ENCODE data around the gene DPYSL5.

DNA sequence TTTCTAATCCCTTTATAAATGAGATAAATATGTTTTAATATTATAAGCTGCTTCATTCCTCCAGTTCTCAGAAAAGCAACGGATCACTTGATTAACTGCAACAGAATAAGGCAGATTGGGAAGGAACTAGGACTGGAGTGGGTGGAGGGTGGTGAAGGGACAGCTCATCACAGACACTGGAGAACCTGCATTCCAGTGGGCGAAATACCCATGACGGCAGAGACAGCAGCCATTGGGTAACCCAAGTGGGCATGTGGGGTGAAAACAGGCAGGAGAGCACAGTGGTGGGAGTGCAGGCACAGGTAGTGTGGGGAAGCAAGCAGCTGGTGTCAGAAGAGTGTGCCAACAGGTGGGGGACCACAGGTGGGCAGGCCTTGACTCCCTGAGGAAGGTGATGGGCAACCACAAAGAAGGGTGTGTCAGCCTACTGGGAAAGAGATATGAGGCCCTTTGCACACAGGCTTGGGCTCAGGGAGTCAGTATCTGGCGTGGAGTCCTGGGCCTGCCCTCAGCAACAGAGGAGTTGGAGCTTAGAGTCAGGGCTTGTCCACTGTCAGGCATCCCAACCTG, 27.2 kb downstream of the DPYSL5 start:
- TF ChIP-seq, protein P1, sequence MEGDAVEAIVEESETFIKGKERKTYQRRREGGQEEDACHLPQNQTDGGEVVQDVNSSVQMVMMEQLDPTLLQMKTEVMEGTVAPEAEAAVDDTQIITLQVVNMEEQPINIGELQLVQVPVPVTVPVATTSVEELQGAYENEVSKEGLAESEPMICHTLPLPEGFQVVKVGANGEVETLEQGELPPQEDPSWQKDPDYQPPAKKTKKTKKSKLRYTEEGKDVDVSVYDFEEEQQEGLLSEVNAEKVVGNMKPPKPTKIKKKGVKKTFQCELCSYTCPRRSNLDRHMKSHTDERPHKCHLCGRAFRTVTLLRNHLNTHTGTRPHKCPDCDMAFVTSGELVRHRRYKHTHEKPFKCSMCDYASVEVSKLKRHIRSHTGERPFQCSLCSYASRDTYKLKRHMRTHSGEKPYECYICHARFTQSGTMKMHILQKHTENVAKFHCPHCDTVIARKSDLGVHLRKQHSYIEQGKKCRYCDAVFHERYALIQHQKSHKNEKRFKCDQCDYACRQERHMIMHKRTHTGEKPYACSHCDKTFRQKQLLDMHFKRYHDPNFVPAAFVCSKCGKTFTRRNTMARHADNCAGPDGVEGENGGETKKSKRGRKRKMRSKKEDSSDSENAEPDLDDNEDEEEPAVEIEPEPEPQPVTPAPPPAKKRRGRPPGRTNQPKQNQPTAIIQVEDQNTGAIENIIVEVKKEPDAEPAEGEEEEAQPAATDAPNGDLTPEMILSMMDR (IDR thresholded peaks at IDR 0.05): no peak
- no peak for TF ChIP-seq POLR2A (IDR thresholded peaks at IDR 0.05)

Measured in body of pancreas (tissue), 4 donors.